Liver (tissue), 9 donors: ENCODE data around the gene GGT6. TPM values are rescaled to one million over a fixed set of nuclear protein-coding genes. Genes with fewer than 3 reads are reported as not detected.

Source experiments
- DNase-seq: peaks from one replicate; pipeline ENCODE4 v3.0.0-alpha.2; 2017; ENCODE audit warnings: low spot score
- H3K27ac ChIP-seq, 2 donors: one replicate each; pipeline ENCODE4 v1.7.0; 2013; ENCODE audit warnings: inconsistent platforms in 2 of 2, low read length in 2 of 2, control low read depth in 1 of 2, low read depth in 1 of 2, mild to moderate bottlenecking in 1 of 2
- H3K27me3 ChIP-seq, 4 donors: one replicate each; pipeline versions ENCODE4 v1.6.1 to v1.7.0; 2013; ENCODE audit warnings: low read length in 3 of 4, inconsistent platforms in 1 of 4, mild to moderate bottlenecking in 1 of 4, moderate library complexity in 1 of 4; ENCODE audit not compliant: control insufficient read depth in 4 of 4, insufficient read depth in 4 of 4
- H3K36me3 ChIP-seq, 4 donors: one replicate each; pipeline versions ENCODE4 v1.6.1 to v1.7.0; 2013; ENCODE audit warnings: low read length in 3 of 4, mild to moderate bottlenecking in 3 of 4, low read depth in 1 of 4, moderate library complexity in 1 of 4; ENCODE audit not compliant: control insufficient read depth in 4 of 4, insufficient read depth in 3 of 4
- H3K4me1 ChIP-seq, 4 donors: one replicate each; pipeline versions ENCODE4 v1.6.1 to v1.7.0; 2013; ENCODE audit warnings: low read length in 3 of 4, mild to moderate bottlenecking in 3 of 4, moderate library complexity in 1 of 4; ENCODE audit not compliant: control insufficient read depth in 4 of 4, insufficient read depth in 4 of 4
- H3K4me3 ChIP-seq, 3 donors: one replicate each; pipeline versions ENCODE4 v1.6.1 to v1.7.0; 2013; ENCODE audit warnings: low read length in 3 of 3, control low read depth in 1 of 3, low read depth in 1 of 3, mild to moderate bottlenecking in 1 of 3
- H3K9ac ChIP-seq, 2 donors: one replicate each; pipeline ENCODE4 v1.7.0; 2013; ENCODE audit warnings: low read length in 2 of 2, mild to moderate bottlenecking in 2 of 2, moderate library complexity in 2 of 2, control low read depth in 1 of 2, low read depth in 1 of 2
- H3K9me3 ChIP-seq, 4 donors: one replicate each; pipeline versions ENCODE4 v1.6.1 to v1.7.0; 2013; ENCODE audit warnings: low read length in 3 of 4; ENCODE audit not compliant: control insufficient read depth in 4 of 4
- EGR1 ChIP-seq, 2 donors: IDR thresholded peaks; 2 replicates each; pipeline ENCODE4 v1.6.1; 2016 to 2018; ENCODE audit warnings: antibody characterized with exemption in 2 of 2, low read depth in 2 of 2
- FOXA1 ChIP-seq: IDR thresholded peaks from 2 replicates; pipeline ENCODE4 v1.6.1; 2016; ENCODE audit warnings: antibody characterized with exemption
- GABPA ChIP-seq, 2 donors: IDR thresholded peaks in 1 of 2; conservative IDR thresholded peaks in 1 of 2; 2 replicates each; pipeline ENCODE4 v1.6.1; 2016; ENCODE audit warnings: antibody characterized with exemption in 2 of 2, mild to moderate bottlenecking in 1 of 2, moderate library complexity in 1 of 2
- HNF4A ChIP-seq, 2 donors: conservative IDR thresholded peaks; 2 replicates each; pipeline ENCODE4 v1.6.1; 2016; ENCODE audit warnings: antibody characterized with exemption in 2 of 2, mild to moderate bottlenecking in 2 of 2
- HNF4G ChIP-seq: IDR thresholded peaks from 2 replicates; pipeline ENCODE4 v1.6.1; 2016; ENCODE audit warnings: antibody characterized with exemption
- JUND ChIP-seq, 2 donors: IDR thresholded peaks; 2 replicates each; pipeline ENCODE4 v1.6.1; 2016; ENCODE audit warnings: antibody characterized with exemption in 2 of 2
- NR2F2 ChIP-seq: IDR thresholded peaks from 2 replicates; pipeline ENCODE4 v1.6.1; 2016; ENCODE audit warnings: antibody characterized with exemption
- RAD21 ChIP-seq, 2 donors: IDR thresholded peaks; 2 replicates each; pipeline ENCODE4 v1.6.1; 2016; ENCODE audit warnings: antibody characterized with exemption in 2 of 2, mild to moderate bottlenecking in 2 of 2
- RXRA ChIP-seq, 2 donors: IDR thresholded peaks; 2 replicates each; pipeline ENCODE4 v1.6.1; 2017 to 2018; ENCODE audit warnings: antibody characterized with exemption in 2 of 2, mild to moderate bottlenecking in 1 of 2
- SP1 ChIP-seq: IDR thresholded peaks from 2 replicates; pipeline ENCODE4 v1.6.1; 2018; ENCODE audit warnings: antibody characterized with exemption, mild to moderate bottlenecking
- TAF1 ChIP-seq: conservative IDR thresholded peaks from 2 replicates; pipeline ENCODE4 v1.6.1; 2016; ENCODE audit warnings: antibody characterized with exemption, mild to moderate bottlenecking
- YY1 ChIP-seq: IDR thresholded peaks from 2 replicates; pipeline ENCODE4 v1.6.1; 2016; ENCODE audit warnings: antibody characterized with exemption, mild to moderate bottlenecking
- WGBS: extraction: QIAGEN DNeasy Blood & Tissue Kit; methylation state at CpG from one replicate; pipeline ENCODE4 v1.1.7; 2013; 5-methylcytosine and 5-hydroxymethylcytosine counted together
- polyA plus RNA-seq, 2 donors: library from polyadenylated mRNA; stranded (reverse) in 1 of 2; unstranded in 1 of 2; fragments of 200-250 nt in 1 of 2; fragments of >200 nt in 1 of 2; fragmentation: Nextera tagmentation in 1 of 2; extraction: Ambion mirVana in 1 of 2; gene quantifications; one replicate each; pipeline versions ENCODE4 v1.2.1 to v1.2.3, GENCODE V29; 2013 to 2015
- total RNA-seq, 2 donors: library from RNA; depleted of rRNA; stranded (reverse); fragments of >200 nt; gene quantifications; one replicate each; pipeline ENCODE4 v1.2.3, GENCODE V29; 2014
- TF ChIP-seq, protein P1 (sequence below): IDR thresholded peaks from 2 replicates; pipeline ENCODE4 v1.6.1; 2016; ENCODE audit warnings: antibody characterized with exemption
- TF ChIP-seq, protein P2 (sequence below): IDR thresholded peaks from 2 replicates; pipeline ENCODE4 v1.6.1; 2016; ENCODE audit warnings: antibody characterized with exemption
- TF ChIP-seq, protein P3 (sequence below): IDR thresholded peaks from 2 replicates; pipeline ENCODE4 v1.6.1; 2016; ENCODE audit warnings: antibody characterized with exemption, mild to moderate bottlenecking
- TF ChIP-seq, protein P4 (sequence below): IDR thresholded peaks from 2 replicates; pipeline ENCODE4 v1.6.1; 2016; ENCODE audit warnings: antibody characterized with exemption
- donor health status: healthy.
- donor health status: healthy.
- donor health status: healthy.
- donor health status: healthy.
- donor health status: healthy.

GGT6 gene
- total and polyA plus RNA-seq, 4 donors, result 0.19 to 1.1 (median 0.53) TPM

DNA sequence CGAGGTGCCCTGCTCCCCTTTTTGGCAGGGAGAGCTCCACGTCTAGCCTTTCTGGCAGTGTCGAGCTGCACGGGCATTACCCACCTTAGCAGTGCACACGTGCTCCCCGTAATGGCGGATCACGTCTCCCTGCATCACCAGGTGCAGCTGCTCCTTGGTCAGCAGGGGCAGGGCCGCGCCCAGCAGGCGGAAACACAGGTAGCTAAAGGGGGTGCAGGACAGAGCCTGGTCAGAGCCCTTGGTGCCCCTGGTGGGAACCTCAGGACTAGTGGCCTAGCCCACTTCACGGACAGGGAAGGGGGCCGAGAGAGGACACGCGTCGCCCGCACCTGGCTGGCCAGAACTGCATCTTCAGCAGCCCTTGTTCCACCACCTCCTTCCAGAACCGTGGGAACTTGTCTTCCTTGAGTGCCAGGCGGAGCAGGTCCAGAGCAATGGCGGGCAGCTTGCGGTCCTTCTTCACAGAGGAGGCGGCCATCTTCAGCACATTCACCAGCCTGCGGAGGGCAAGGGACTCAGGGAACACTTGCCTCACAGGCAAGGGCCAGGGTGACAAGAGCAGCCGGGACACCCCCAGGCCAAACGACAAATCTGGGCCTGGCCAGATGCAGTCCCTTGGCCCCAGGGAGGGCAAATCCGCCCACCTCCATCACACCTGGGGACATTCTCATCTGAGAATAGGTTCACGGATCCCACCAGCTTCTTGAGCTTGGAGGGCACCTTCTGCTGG, 8.4 kb downstream of the GGT6 start:
- DNase-seq, result no peak
- Histone ChIP-seq H3K9ac (no peak overlapping the region), H3K36me3 (peaks cover 22 to 58% (median 34%) of the 10 kb centered on the region in 4 donors), H3K9me3 (no peaks in the 10 kb centered on the region), H3K4me1 (peaks cover 2 to 21% (median 12%) of the 10 kb centered on the region in 4 donors), H3K4me3 (no peak overlapping the region), H3K27ac (no peak overlapping the region), H3K27me3 (no peaks in the 10 kb centered on the region)
- TF ChIP-seq, protein P1, sequence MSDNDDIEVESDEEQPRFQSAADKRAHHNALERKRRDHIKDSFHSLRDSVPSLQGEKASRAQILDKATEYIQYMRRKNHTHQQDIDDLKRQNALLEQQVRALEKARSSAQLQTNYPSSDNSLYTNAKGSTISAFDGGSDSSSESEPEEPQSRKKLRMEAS, result no peak
- TF ChIP-seq, protein P2, sequence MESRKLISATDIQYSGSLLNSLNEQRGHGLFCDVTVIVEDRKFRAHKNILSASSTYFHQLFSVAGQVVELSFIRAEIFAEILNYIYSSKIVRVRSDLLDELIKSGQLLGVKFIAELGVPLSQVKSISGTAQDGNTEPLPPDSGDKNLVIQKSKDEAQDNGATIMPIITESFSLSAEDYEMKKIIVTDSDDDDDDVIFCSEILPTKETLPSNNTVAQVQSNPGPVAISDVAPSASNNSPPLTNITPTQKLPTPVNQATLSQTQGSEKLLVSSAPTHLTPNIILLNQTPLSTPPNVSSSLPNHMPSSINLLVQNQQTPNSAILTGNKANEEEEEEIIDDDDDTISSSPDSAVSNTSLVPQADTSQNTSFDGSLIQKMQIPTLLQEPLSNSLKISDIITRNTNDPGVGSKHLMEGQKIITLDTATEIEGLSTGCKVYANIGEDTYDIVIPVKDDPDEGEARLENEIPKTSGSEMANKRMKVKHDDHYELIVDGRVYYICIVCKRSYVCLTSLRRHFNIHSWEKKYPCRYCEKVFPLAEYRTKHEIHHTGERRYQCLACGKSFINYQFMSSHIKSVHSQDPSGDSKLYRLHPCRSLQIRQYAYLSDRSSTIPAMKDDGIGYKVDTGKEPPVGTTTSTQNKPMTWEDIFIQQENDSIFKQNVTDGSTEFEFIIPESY, result no peak
- TF ChIP-seq RXRA (IDR thresholded peaks at IDR 0.05), result no peak
- TF ChIP-seq EGR1 (IDR thresholded peaks at IDR 0.05; ENCODE audit: low read depth in 2 of 2), result no peak
- no peak for TF ChIP-seq NR2F2
- TF ChIP-seq SP1, result no peak
- TF ChIP-seq, protein P3, sequence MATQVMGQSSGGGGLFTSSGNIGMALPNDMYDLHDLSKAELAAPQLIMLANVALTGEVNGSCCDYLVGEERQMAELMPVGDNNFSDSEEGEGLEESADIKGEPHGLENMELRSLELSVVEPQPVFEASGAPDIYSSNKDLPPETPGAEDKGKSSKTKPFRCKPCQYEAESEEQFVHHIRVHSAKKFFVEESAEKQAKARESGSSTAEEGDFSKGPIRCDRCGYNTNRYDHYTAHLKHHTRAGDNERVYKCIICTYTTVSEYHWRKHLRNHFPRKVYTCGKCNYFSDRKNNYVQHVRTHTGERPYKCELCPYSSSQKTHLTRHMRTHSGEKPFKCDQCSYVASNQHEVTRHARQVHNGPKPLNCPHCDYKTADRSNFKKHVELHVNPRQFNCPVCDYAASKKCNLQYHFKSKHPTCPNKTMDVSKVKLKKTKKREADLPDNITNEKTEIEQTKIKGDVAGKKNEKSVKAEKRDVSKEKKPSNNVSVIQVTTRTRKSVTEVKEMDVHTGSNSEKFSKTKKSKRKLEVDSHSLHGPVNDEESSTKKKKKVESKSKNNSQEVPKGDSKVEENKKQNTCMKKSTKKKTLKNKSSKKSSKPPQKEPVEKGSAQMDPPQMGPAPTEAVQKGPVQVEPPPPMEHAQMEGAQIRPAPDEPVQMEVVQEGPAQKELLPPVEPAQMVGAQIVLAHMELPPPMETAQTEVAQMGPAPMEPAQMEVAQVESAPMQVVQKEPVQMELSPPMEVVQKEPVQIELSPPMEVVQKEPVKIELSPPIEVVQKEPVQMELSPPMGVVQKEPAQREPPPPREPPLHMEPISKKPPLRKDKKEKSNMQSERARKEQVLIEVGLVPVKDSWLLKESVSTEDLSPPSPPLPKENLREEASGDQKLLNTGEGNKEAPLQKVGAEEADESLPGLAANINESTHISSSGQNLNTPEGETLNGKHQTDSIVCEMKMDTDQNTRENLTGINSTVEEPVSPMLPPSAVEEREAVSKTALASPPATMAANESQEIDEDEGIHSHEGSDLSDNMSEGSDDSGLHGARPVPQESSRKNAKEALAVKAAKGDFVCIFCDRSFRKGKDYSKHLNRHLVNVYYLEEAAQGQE, result no peak
- TF ChIP-seq JUND (IDR thresholded peaks at IDR 0.05), result no peak
- WGBS, result 97% methylated on average over 27 of the region's 27 CpGs

DNA sequence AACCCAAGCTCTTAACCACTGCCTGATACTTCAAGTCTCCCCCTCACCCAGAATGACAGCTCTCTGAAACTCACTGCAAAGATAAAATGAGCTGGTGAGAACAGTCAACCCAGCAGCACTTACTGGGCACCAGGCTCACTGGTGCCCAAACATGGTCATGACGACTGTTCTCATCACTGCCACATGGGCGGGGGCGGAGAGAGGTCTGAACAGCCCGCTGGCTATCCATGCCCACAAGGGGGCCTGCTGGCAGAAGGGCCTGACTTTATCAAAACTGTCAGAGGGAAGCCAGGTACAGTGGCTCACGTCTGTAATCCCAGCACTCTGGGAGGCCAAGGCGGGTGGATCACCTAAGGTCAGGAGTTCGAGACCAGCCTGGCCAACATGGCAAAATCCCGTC, 9.2 kb downstream of the GGT6 start:
- 91% methylated on average over 8 of the region's 8 CpGs for WGBS
- no peak for DNase-seq
- peaks cover 23 to 63% (median 34%) of the 10 kb centered on the region in 4 donors for H3K36me3 ChIP-seq

More for the DNA sequence above, 9.2 kb downstream of the GGT6 start:
- no peak overlapping the region for H3K4me3 ChIP-seq
- H3K9ac ChIP-seq, result no peak overlapping the region
- TF ChIP-seq HNF4A (conservative IDR thresholded peaks at IDR 0.05), result no peak
- no peak for TF ChIP-seq GABPA (IDR thresholded peaks at IDR 0.05 in 1 of 2, conservative IDR thresholded peaks at IDR 0.05 in 1 of 2)
- TF ChIP-seq, protein P3, result no peak
- TF ChIP-seq JUND (IDR thresholded peaks at IDR 0.05), result no peak
- no peak for TF ChIP-seq RAD21 (IDR thresholded peaks at IDR 0.05)
- no peak for TF ChIP-seq FOXA1
- no peak for TF ChIP-seq NR2F2
- no peak for TF ChIP-seq RXRA (IDR thresholded peaks at IDR 0.05)
- TF ChIP-seq HNF4G, result no peak
- TF ChIP-seq TAF1, result no peak
- TF ChIP-seq, protein P4, sequence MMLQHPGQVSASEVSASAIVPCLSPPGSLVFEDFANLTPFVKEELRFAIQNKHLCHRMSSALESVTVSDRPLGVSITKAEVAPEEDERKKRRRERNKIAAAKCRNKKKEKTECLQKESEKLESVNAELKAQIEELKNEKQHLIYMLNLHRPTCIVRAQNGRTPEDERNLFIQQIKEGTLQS, result no peak
- TF ChIP-seq SP1, result no peak
- TF ChIP-seq, protein P1, result no peak
- no peak for TF ChIP-seq YY1
- TF ChIP-seq EGR1 (IDR thresholded peaks at IDR 0.05; ENCODE audit: low read depth in 2 of 2), result no peak
- H3K27ac ChIP-seq, result no peak overlapping the region
- H3K27me3 ChIP-seq, result no peaks in the 10 kb centered on the region
- no peaks in the 10 kb centered on the region for H3K9me3 ChIP-seq
- peaks cover 2 to 21% (median 12%) of the 10 kb centered on the region in 4 donors for H3K4me1 ChIP-seq
